Panc1 (cell line): ENCODE measurements around the gene EXD3.

Source experiments
- CTCF ChIP-seq: fragments of 450-650 bp; IDR thresholded peaks from 2 replicates; pipeline ENCODE4 v1.5.1; 2017; ENCODE audit warnings: mild to moderate bottlenecking
- TCF7L2 ChIP-seq: IDR thresholded peaks from 2 replicates; pipeline ENCODE4 v1.6.1; 2011; ENCODE audit warnings: mild to moderate bottlenecking, low read depth, low read length, inconsistent platforms
- TF ChIP-seq, protein P1 (sequence below), 2 experiments: IDR thresholded peaks; 2 replicates each; pipeline ENCODE4 v1.6.1; 2011 to 2012; ENCODE audit warnings: low read depth in 2 of 2, control low read depth in 1 of 2, low read length in 1 of 2, mild to moderate bottlenecking in 1 of 2, moderate library complexity in 1 of 2; ENCODE audit not compliant: insufficient read depth in 1 of 2

DNA sequence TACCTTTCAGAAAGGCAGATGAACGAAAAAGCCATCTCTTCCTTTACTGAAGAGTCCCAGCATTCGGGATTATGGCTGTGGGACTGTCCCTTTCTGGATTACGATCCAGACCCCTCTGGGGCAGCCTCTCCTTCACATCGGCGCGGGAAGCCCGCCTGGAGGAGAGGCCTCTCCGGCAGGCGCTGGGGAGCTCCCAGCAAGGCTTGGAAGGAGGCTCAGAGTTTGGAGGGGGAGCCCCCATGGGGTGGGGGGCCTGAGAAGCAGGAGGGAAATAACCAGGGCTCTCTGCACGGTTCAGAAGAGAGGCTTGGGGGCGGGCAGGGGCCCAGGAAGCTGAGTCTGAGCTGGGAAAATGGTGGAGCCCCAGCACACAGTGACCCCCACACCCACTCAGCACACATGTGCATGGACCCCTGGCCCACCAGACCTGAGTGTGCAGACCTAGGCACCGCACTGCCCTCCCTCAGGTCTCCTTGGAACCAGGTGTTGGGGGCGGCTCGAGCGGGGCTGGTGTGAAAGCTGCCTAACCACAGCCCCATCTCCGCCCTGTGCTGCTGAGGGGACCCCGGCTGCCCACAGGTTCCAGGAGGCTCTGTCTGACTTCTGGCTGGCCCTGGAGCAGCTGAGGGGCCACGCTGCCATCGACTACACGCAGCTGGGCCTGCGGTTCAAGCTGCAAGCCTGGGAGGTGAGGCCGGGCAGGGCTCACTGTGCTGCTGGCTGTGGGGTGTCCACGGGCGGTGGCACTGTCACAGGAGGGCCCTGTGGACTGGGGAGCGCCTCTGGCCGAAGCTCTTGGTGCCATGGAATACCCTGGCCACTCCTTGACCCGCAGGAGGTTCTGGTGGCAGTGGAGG lies 4.7 kb upstream of the EXD3 start:
- TF ChIP-seq CTCF = no peak
- TF ChIP-seq TCF7L2 = no peak
- TF ChIP-seq, protein P1, sequence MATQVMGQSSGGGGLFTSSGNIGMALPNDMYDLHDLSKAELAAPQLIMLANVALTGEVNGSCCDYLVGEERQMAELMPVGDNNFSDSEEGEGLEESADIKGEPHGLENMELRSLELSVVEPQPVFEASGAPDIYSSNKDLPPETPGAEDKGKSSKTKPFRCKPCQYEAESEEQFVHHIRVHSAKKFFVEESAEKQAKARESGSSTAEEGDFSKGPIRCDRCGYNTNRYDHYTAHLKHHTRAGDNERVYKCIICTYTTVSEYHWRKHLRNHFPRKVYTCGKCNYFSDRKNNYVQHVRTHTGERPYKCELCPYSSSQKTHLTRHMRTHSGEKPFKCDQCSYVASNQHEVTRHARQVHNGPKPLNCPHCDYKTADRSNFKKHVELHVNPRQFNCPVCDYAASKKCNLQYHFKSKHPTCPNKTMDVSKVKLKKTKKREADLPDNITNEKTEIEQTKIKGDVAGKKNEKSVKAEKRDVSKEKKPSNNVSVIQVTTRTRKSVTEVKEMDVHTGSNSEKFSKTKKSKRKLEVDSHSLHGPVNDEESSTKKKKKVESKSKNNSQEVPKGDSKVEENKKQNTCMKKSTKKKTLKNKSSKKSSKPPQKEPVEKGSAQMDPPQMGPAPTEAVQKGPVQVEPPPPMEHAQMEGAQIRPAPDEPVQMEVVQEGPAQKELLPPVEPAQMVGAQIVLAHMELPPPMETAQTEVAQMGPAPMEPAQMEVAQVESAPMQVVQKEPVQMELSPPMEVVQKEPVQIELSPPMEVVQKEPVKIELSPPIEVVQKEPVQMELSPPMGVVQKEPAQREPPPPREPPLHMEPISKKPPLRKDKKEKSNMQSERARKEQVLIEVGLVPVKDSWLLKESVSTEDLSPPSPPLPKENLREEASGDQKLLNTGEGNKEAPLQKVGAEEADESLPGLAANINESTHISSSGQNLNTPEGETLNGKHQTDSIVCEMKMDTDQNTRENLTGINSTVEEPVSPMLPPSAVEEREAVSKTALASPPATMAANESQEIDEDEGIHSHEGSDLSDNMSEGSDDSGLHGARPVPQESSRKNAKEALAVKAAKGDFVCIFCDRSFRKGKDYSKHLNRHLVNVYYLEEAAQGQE (IDR thresholded peaks at IDR 0.05; ENCODE audit: insufficient read depth in 1 of 2, low read depth in 2 of 2, low read length in 1 of 2) = no peak
